Osteocyte (in vitro differentiated cells): ENCODE measurements around the gene SUZ12. TPM values are rescaled to one million over a fixed set of nuclear protein-coding genes. Genes with fewer than 3 reads are reported as not detected.
A peak's percentile ranks its signal among the peaks of the same experiment; 100 is the strongest.
"Not testable (repeated sequence)": the region's sequence is repeated elsewhere in the genome, so short reads cannot be mapped to it uniquely, and the experiment has no call there.

ENCODE experiments used
- DNase-seq: peaks from one replicate; pipeline ENCODE4 v3.0.0; 2021; ENCODE audit warnings: mixed read lengths; ENCODE audit not compliant: unreplicated experiment; ENCODE audit errors: extremely low spot score
- H3K27ac Mint-ChIP-seq: one replicate; pipeline ENCODE4 v1.8.0; 2021; ENCODE audit warnings: mild to moderate bottlenecking, mixed read lengths; ENCODE audit not compliant: unreplicated experiment
- H3K27me3 Mint-ChIP-seq: one replicate; pipeline ENCODE4 v1.8.0; 2021; ENCODE audit warnings: mixed read lengths; ENCODE audit not compliant: unreplicated experiment
- H3K36me3 Mint-ChIP-seq: one replicate; pipeline ENCODE4 v1.8.0; 2021; ENCODE audit warnings: mixed read lengths; ENCODE audit not compliant: unreplicated experiment
- H3K4me1 Mint-ChIP-seq: one replicate; pipeline ENCODE4 v1.8.0; 2021; ENCODE audit warnings: mixed read lengths; ENCODE audit not compliant: unreplicated experiment
- H3K4me3 Mint-ChIP-seq: one replicate; pipeline ENCODE4 v1.8.0; 2021; ENCODE audit warnings: mild to moderate bottlenecking, moderate library complexity, mixed read lengths; ENCODE audit not compliant: unreplicated experiment
- H3K9me3 Mint-ChIP-seq: one replicate; pipeline ENCODE4 v1.8.0; 2021; ENCODE audit warnings: mixed read lengths; ENCODE audit not compliant: unreplicated experiment
- CTCF ChIP-seq: fragments of 200-600 bp; sonication (generic); IDR thresholded peaks from 2 replicates; pipeline ENCODE4 v1.5.0; 2021; ENCODE audit warnings: antibody characterized with exemption, mild to moderate bottlenecking, moderate library complexity
- total RNA-seq: library from RNA; stranded (reverse); gene quantifications from 2 replicates; pipeline ENCODE4 v1.2.1, GENCODE V29; 2021

Gene SUZ12
- total RNA-seq, 1 donor from 2014 or later, result 25.4 TPM

- Mint-ChIP-seq H3K27me3 (no peaks in the 10 kb centered on the region), H3K4me3 (no peak overlapping the region), H3K9me3 (no peaks in the 10 kb centered on the region), H3K27ac (no peak overlapping the region), H3K36me3 (peaks cover 19% of the 10 kb centered on the region), H3K4me1 (no peaks in the 10 kb centered on the region)
- no peak for DNase-seq
- TF ChIP-seq CTCF, result no peak
These were observed 30.8 kb downstream of the SUZ12 start for GRCh38 chr17:31967648-31968047.

DNA sequence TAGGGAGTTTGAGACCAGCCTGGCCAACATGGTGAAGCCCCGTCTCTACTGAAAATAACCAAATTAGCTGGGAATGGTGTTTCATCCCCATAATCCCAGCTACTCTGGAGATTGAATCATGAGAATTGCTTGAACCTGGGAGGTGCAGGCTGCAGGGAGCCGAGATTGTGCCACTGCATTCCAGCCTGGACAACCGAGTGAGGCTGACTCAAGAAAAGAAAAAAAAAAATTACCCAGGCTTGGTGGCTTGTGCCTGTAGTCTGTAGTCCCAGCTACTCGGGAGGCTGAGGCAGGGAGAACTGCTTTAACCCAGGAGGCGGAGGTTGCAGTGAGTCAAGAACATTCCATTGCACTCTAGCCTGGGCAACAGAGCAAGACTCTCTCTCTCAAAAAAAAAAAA is 33.6 kb downstream of the SUZ12 start:
- H3K27me3 Mint-ChIP-seq, H3K4me1 Mint-ChIP-seq, H3K4me3 Mint-ChIP-seq, H3K27ac Mint-ChIP-seq, H3K9me3 Mint-ChIP-seq, DNase-seq: not testable (repeated sequence)
- H3K36me3 Mint-ChIP-seq, result peaks cover 17% of the 10 kb centered on the region

GRCh38 chr17:31974269-31975071 is 37.7 kb downstream of the SUZ12 start:
- not testable (repeated sequence) for H3K27me3 Mint-ChIP-seq, H3K4me1 Mint-ChIP-seq, DNase-seq, H3K27ac Mint-ChIP-seq, H3K4me3 Mint-ChIP-seq, H3K9me3 Mint-ChIP-seq
- H3K36me3 Mint-ChIP-seq, result peaks cover 20% of the 10 kb centered on the region

DNA sequence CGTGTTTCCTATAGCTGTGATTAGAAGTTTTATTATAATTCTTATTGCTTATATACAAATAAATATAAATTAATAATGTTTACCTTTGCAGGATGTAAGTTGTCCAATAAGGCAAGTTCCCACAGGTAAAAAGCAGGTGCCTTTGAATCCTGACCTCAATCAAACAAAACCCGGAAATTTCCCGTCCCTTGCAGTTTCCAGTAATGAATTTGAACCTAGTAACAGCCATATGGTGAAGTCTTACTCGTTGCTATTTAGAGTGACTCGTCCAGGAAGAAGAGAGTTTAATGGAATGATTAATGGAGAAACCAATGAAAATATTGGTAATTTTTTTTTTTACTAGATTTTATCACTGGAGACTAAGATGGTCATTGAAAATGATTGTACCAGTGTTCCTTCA is 38.6 kb downstream of the SUZ12 start:
- H3K27ac Mint-ChIP-seq, DNase-seq, H3K27me3 Mint-ChIP-seq, H3K9me3 Mint-ChIP-seq, H3K4me3 Mint-ChIP-seq, H3K4me1 Mint-ChIP-seq: not testable (repeated sequence)
- H3K36me3 Mint-ChIP-seq, result peaks cover 23% of the 10 kb centered on the region

- not testable (repeated sequence) for H3K27ac Mint-ChIP-seq, H3K4me1 Mint-ChIP-seq, H3K27me3 Mint-ChIP-seq, DNase-seq, H3K4me3 Mint-ChIP-seq, H3K9me3 Mint-ChIP-seq
- peaks cover 34% of the 10 kb centered on the region for H3K36me3 Mint-ChIP-seq
These were observed 55.0 kb downstream of the SUZ12 start for GRCh38 chr17:31991821-31992220.

- Mint-ChIP-seq H3K27ac (no peak overlapping the region), H3K4me1 (no peaks in the 10 kb centered on the region), H3K9me3 (no peaks in the 10 kb centered on the region), H3K4me3 (no peak overlapping the region), H3K36me3 (peaks cover 44% of the 10 kb centered on the region), H3K27me3 (no peaks in the 10 kb centered on the region)
- no peak for DNase-seq
- TF ChIP-seq CTCF, result no peak
These were observed 60.2 kb downstream of the SUZ12 start for GRCh38 chr17:31997005-31997404.

GRCh38 chr17:32006957-32007462 is 70.2 kb downstream of the SUZ12 start, which contains the start of gene LRRC37B:
Gene LRRC37B, plus strand, starts transcription at chr17:32007383. Its CDS starts 14,010 bp downstream, at chr17:32021393.
- H3K27me3 Mint-ChIP-seq, result no peaks in the 10 kb centered on the region
- no peaks in the 10 kb centered on the region for H3K9me3 Mint-ChIP-seq
- peaks cover 7% of the 10 kb centered on the region for H3K36me3 Mint-ChIP-seq
- peak; percentile 97 for DNase-seq
- peak within 1 kb of the TSS; percentile 85 for H3K4me3 Mint-ChIP-seq
- TF ChIP-seq CTCF, result peak; percentile 97
- H3K27ac Mint-ChIP-seq, result peak within 1 kb of the TSS; percentile 52
- H3K4me1 Mint-ChIP-seq, result peaks cover 21% of the 10 kb centered on the region
